Neural progenitor cell (in vitro differentiated cells): ENCODE measurements around the gene RPUSD1.

Experiments
- CTCF ChIP-seq: fragments of 200-600 bp; sonication (generic); IDR thresholded peaks from 2 replicates; pipeline ENCODE4 v1.5.1; 2017; ENCODE audit warnings: antibody characterized with exemption, mild to moderate bottlenecking
- EZH2 ChIP-seq: fragments of 200-600 bp; sonication (generic); IDR thresholded peaks from 2 replicates; pipeline ENCODE4 v1.6.1; 2017; ENCODE audit warnings: antibody characterized with exemption, mild to moderate bottlenecking, moderate library complexity
- EZH2phosphoT487 ChIP-seq: fragments of 200-600 bp; sonication (generic); IDR thresholded peaks from 2 replicates; pipeline ENCODE4 v1.6.1; 2017; ENCODE audit warnings: antibody characterized with exemption

- no peak for TF ChIP-seq CTCF
- no peak for TF ChIP-seq EZH2phosphoT487
- TF ChIP-seq EZH2, result no peak
Observed at GRCh38 chr16:776824-777223, 11.4 kb downstream of the RPUSD1 start.
